Pancreas (tissue), 10 donors: ENCODE measurements around the gene PRL. TPM values are rescaled to one million over a fixed set of nuclear protein-coding genes. Genes with fewer than 3 reads are reported as not detected.
A peak's percentile ranks its signal among the peaks of the same experiment; 100 is the strongest.

Source experiments
- ATAC-seq, 4 donors: fragments of 200-7000 bp; cut with Tn5 transposase; one replicate each; pipeline versions ENCODE4 v1.8.0 to v1.9.1; 2020; ENCODE audit warnings: mild to moderate bottlenecking in 4 of 4, moderate library complexity in 4 of 4
- DNase-seq, 6 donors: peaks; one replicate each; pipeline ENCODE4 v3.0.0-alpha.2; 2020
- FAIRE-seq: peaks from 2 replicates; lab custom pipeline; 2012; peaks lifted over from hg19 to GRCh38; lab: Jason Lieb, UNC
- H3K27ac ChIP-seq, 4 donors: fragments of 200-600 bp; sonication (generic); 1 replicate in 3 of 4; 2 replicates in 1 of 4; pipeline versions ENCODE4 v1.5.0 to v1.8.0; 2020
- H3K27me3 ChIP-seq, 4 donors: fragments of 200-600 bp; one replicate each; pipeline ENCODE4 v1.8.0; 2021
- H3K36me3 ChIP-seq, 3 donors: fragments of 200-600 bp; sonication (generic) in 1 of 3; one replicate each; pipeline versions ENCODE4 v1.5.0 to v1.8.0; 2020 to 2021
- H3K4me1 ChIP-seq, 3 donors: fragments of 200-600 bp; one replicate each; pipeline ENCODE4 v1.8.0; 2021
- H3K4me3 ChIP-seq, 4 donors: fragments of 200-600 bp; sonication (generic) in 2 of 4; one replicate each; pipeline versions ENCODE4 v1.5.0 to v1.8.0; 2020 to 2021
- H3K9me3 ChIP-seq, 4 donors: fragments of 200-600 bp; one replicate each; pipeline ENCODE4 v1.8.0; 2021
- WGBS, 2 donors: extraction: QIAGEN DNeasy Blood & Tissue Kit; methylation state at CpG; one replicate each; pipeline ENCODE4 v1.1.7; 2013; 5-methylcytosine and 5-hydroxymethylcytosine counted together
- intact Hi-C, 3 donors: fragments of 100-400 bp; cut with DNase I; formaldehyde crosslinking; loops; one replicate each; pipeline versions ENCODE4 v1.11.1 to v1.14.2; 2022
- polyA plus RNA-seq, 2 donors: library from polyadenylated mRNA; stranded (reverse); fragments of 200-250 nt; gene quantifications; one replicate each; pipeline ENCODE4 v1.2.3, GENCODE V29; 2013
- total RNA-seq, 6 donors: library from RNA; stranded (reverse); fragmentation: NEBNext Ultra II Directional in 4 of 6; extraction: Animal tissue kit (Norgen Biotek cat#: 25700) in 4 of 6; gene quantifications; one replicate each; pipeline versions ENCODE4 v1.2.1 to v1.2.4, GENCODE V29; 2021 to 2023
- TF ChIP-seq, protein P1 (sequence below), 4 donors: fragments of 200-600 bp; sonication (generic) in 3 of 4; IDR thresholded peaks; one replicate each; pipeline versions ENCODE4 v1.5.0 to v1.8.0; 2021; ENCODE audit warnings: antibody characterized with exemption in 4 of 4
- donor health status: healthy with polysubstance abuse.
- donor health status: DM: no; HTN: no; CAD: no; lungs with moderate emphysema.
- donor health status: DM: no; HTN: no; CAD: no.
- donor health status: control.
- donor health status: control.
- donor health status: Bipolar disorder and iron deficiency.
- donor health status: DM: yes; HTN: yes; CAD: no.
- donor health status: DM: no; HTN: no; CAD: no.
- donor health status: DM: no; HTN: no; CAD: no.
- donor health status: DM: yes; HTN: yes; CAD: no.

The PRL gene
- total and polyA plus RNA-seq, 8 donors: not detected

- intact Hi-C loops: no loop called here
- WGBS, 2 donors: 73 to 84% methylated on average over 2 of the region's 2 CpGs
Measured at GRCh38 chr6:22263748-22264147, 33.1 kb downstream of the PRL start.

DNA sequence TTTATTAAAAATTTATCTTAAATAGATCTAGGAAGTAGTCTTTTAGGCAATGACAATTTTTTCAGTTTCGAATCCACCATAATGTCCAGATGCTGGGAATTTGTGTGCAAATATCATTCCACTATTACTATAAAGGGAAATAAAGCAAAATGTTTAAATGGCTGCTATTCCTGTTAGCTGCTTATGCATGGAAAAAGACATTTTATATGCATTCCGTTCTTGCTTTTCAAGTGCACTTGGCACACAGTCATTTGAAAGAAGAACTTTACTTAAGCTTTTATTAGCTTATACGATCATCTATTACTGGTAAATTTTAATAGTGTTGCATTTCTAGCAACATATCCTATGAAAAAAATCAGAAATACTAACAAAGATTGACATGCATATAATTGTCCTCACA, 42.0 kb downstream of the PRL start:
- no peak overlapping the region for H3K27ac ChIP-seq
- H3K36me3 ChIP-seq: no peaks in the 10 kb centered on the region
- DNase-seq (no peak), FAIRE-seq (no peak), ATAC-seq (no peak)
- TF ChIP-seq, protein P1, sequence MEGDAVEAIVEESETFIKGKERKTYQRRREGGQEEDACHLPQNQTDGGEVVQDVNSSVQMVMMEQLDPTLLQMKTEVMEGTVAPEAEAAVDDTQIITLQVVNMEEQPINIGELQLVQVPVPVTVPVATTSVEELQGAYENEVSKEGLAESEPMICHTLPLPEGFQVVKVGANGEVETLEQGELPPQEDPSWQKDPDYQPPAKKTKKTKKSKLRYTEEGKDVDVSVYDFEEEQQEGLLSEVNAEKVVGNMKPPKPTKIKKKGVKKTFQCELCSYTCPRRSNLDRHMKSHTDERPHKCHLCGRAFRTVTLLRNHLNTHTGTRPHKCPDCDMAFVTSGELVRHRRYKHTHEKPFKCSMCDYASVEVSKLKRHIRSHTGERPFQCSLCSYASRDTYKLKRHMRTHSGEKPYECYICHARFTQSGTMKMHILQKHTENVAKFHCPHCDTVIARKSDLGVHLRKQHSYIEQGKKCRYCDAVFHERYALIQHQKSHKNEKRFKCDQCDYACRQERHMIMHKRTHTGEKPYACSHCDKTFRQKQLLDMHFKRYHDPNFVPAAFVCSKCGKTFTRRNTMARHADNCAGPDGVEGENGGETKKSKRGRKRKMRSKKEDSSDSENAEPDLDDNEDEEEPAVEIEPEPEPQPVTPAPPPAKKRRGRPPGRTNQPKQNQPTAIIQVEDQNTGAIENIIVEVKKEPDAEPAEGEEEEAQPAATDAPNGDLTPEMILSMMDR (IDR thresholded peaks at IDR 0.05): no peak
- no peaks in the 10 kb centered on the region for H3K9me3 ChIP-seq
- intact Hi-C loops: no loop called here
- no peaks in the 10 kb centered on the region for H3K4me1 ChIP-seq
- H3K4me3 ChIP-seq: no peak overlapping the region
- WGBS, 2 donors: 64 to 69% methylated on average over 3 of the region's 3 CpGs
- H3K27me3 ChIP-seq: no peaks in the 10 kb centered on the region

More at GRCh38 chr6:22263748-22264147, 33.1 kb downstream of the PRL start:
- TF ChIP-seq, protein P1 (IDR thresholded peaks at IDR 0.05): no peak
- Histone ChIP-seq H3K36me3 (no peaks in the 10 kb centered on the region), H3K4me1 (no peaks in the 10 kb centered on the region), H3K27ac (no peak overlapping the region), H3K9me3 (no peaks in the 10 kb centered on the region), H3K4me3 (no peak overlapping the region), H3K27me3 (no peaks in the 10 kb centered on the region)
- DNase-seq: no peak
- no peak for FAIRE-seq
- no peak for ATAC-seq

DNA sequence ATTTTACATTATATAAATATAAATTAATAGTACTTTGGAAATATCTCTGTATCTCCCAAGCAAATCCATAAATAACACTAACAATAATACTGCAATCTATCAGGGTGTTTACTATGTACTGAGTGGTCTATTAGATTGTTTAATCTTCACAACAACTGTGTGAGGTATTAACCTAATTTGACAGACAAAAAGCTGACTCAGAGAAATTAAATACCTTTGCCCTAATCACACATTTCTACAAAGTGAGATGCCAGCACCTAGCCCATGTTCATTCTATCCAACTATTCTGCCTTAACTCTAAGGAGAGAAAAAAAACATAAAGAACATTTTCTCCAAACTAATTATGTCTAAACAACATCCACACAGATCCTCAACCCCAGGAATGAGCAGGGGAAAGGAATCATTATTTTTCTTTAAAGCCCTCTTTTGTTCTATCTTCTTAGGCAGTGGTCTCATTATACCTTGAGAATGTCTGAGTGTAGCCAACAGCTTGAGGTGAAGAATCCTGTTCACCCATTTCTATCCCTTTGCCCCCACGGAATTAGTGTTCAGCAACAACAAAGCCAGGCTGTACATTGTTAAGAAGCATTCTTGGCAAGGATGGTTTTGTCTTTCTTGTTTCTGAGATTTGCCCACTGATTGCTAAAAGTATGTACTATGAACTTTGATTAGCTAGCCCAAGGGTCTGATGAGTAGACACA, 42.7 kb downstream of the PRL start:
- Histone ChIP-seq H3K4me1 (peaks cover 0 to 6% (median 0%) of the 10 kb centered on the region in 3 donors), H3K36me3 (no peaks in the 10 kb centered on the region), H3K9me3 (no peaks in the 10 kb centered on the region), H3K27ac (no peak overlapping the region), H3K4me3 (no peak overlapping the region), H3K27me3 (no peaks in the 10 kb centered on the region)
- WGBS, 2 donors: 53 to 74% methylated on average over 1 of the region's 1 CpG
- FAIRE-seq (no peak), ATAC-seq (no peak), DNase-seq (no peak)
- intact Hi-C loops: no loop called here
- TF ChIP-seq, protein P1 (IDR thresholded peaks at IDR 0.05): no peak

DNA sequence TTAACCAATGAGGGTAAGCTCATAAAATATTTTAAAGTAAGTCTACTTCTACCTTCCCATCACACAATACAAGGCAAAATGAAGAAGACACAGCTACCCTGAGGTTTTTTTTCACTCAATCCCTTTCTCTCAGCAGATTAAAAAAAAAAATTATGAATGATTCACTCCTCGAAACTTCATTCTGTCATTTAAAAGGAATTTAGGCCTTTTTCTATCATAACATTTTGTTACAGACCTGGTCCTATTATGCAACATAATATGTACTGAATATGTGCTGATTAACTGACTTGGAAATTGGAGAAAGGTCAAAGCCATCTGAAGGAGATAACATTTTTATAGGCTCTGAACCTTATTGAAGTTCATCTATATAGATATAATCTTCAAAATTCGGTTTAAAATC, 45.5 kb downstream of the PRL start:
- 63 to 70% methylated on average over 2 of the region's 2 CpGs for WGBS, 2 donors
- no peaks in the 10 kb centered on the region for H3K27me3 ChIP-seq
- ATAC-seq (peak in 1 of 4 donors; percentile 25), DNase-seq (no peak), FAIRE-seq (no peak)
- intact Hi-C loops: no loop called here
- TF ChIP-seq, protein P1 (IDR thresholded peaks at IDR 0.05): no peak
- H3K27ac ChIP-seq: no peak overlapping the region
- H3K9me3 ChIP-seq: no peaks in the 10 kb centered on the region
- peaks cover 0 to 6% (median 0%) of the 10 kb centered on the region in 3 donors for H3K4me1 ChIP-seq
- H3K4me3 ChIP-seq: no peak overlapping the region
- no peaks in the 10 kb centered on the region for H3K36me3 ChIP-seq

- Histone ChIP-seq H3K36me3 (no peaks in the 10 kb centered on the region), H3K27me3 (no peaks in the 10 kb centered on the region), H3K4me3 (no peak overlapping the region), H3K9me3 (no peaks in the 10 kb centered on the region), H3K27ac (no peak overlapping the region), H3K4me1 (peaks cover 0 to 6% (median 0%) of the 10 kb centered on the region in 3 donors)
- FAIRE-seq: no peak
- 55 to 62% methylated on average over 1 of the region's 1 CpG for WGBS, 2 donors
- ATAC-seq: no peak
- intact Hi-C loops: no loop called here
- TF ChIP-seq, protein P1 (IDR thresholded peaks at IDR 0.05): no peak
- DNase-seq: no peak
Measured at GRCh38 chr6:22250486-22250885, 46.4 kb downstream of the PRL start.
